ENCODE measurements around the gene LAMB3.

- TF ChIP-seq CTCF (IDR thresholded peaks at IDR 0.05; ENCODE audit: insufficient read depth, low read length, poor library complexity, severe bottlenecking) (no peak), EZH2phosphoT487 (conservative IDR thresholded peaks at IDR 0.05; ENCODE audit: low read length) (no peak)
These were observed 33.6 kb upstream of the LAMB3 start for GRCh38 chr1:209685821-209686220.

Data from SU-DHL-6 (cell line).